Measurements from ENCODE around the gene KRT7. TPM values are rescaled to one million over a fixed set of nuclear protein-coding genes. Genes with fewer than 3 reads are reported as not detected.
"Not testable (repeated sequence)": the region's sequence is repeated elsewhere in the genome, so short reads cannot be mapped to it uniquely, and the experiment has no call there.

Gene KRT7
- total and polyA plus RNA-seq, 2 donors (not counting 1 experiment from before 2014, with no cell fraction given) = not detected

- H2AFZ ChIP-seq (ENCODE audit: insufficient read depth, low read depth, low read length, poor library complexity, severe bottlenecking); H3K4me3 Mint-ChIP-seq; H3K9me3 Mint-ChIP-seq (ENCODE audit: insufficient read depth); H3K36me3 ChIP-seq (replicated peaks in 1 of 2; ENCODE audit: control extremely low read depth in 1 of 2, control insufficient read depth in 1 of 2, extremely low read depth in 1 of 2, insufficient read depth in 2 of 2, low read length in 1 of 2); H3K4me2 ChIP-seq (replicated peaks; ENCODE audit: low read depth, low read length, poor library complexity, severe bottlenecking); H3K9ac ChIP-seq (ENCODE audit: low read length); H3K27ac ChIP-seq (ENCODE audit: low read length in 2 of 2); ATAC-seq (ENCODE audit: low read depth); H3K4me1 ChIP-seq (ENCODE audit: control insufficient read depth in 2 of 2, insufficient read depth in 2 of 2, low read length in 2 of 2); POLR2A ChIA-PET; H3K4me1 Mint-ChIP-seq; H3K9me3 ChIP-seq (ENCODE audit: control extremely low read depth in 1 of 3, control insufficient read depth in 2 of 3, insufficient read depth in 1 of 3, low read length in 2 of 3); H3K79me2 ChIP-seq (ENCODE audit: control insufficient read depth, insufficient read depth, low read length); H3K4me3 ChIP-seq (ENCODE audit: control extremely low read depth in 1 of 5, extremely low read depth in 1 of 5, insufficient read depth in 1 of 5, low read depth in 2 of 5, low read length in 4 of 5); H3K27ac Mint-ChIP-seq; H3K27me3 ChIP-seq (replicated peaks in 1 of 4; ENCODE audit: control extremely low read depth in 1 of 4, control insufficient read depth in 3 of 4, insufficient read depth in 4 of 4, low read length in 3 of 4); H4K20me1 ChIP-seq (ENCODE audit: control insufficient read depth, insufficient read depth, low read length, poor library complexity, severe bottlenecking); intact Hi-C loops (cut with micrococcal nuclease); DNase-seq: not testable (repeated sequence)
- CTCF ChIA-PET = interaction anchor here (1.7 kb wide), 1 partner anchor 8 kb away, joined by 3 read pairs; no protein-coding TSS in a partner anchor
- H3K27me3 Mint-ChIP-seq = peaks cover 14% of the 10 kb centered on the region
- WGBS (ENCODE audit: insufficient coverage) = 89% methylated on average over 4 of the region's 21 CpGs
These were observed 54.1 kb downstream of the KRT7 start for GRCh38 chr12:52286857-52287785.

- H3K79me2 ChIP-seq (ENCODE audit: control insufficient read depth, insufficient read depth, low read length); H3K9me3 Mint-ChIP-seq (ENCODE audit: insufficient read depth); H2AFZ ChIP-seq (ENCODE audit: insufficient read depth, low read depth, low read length, poor library complexity, severe bottlenecking); POLR2A ChIA-PET; H3K4me3 ChIP-seq (ENCODE audit: control extremely low read depth in 1 of 5, extremely low read depth in 1 of 5, insufficient read depth in 1 of 5, low read depth in 2 of 5, low read length in 4 of 5); intact Hi-C loops (cut with micrococcal nuclease); H3K9ac ChIP-seq (ENCODE audit: low read length); H3K27ac ChIP-seq (ENCODE audit: low read length in 2 of 2); H3K9me3 ChIP-seq (ENCODE audit: control extremely low read depth in 1 of 3, control insufficient read depth in 2 of 3, insufficient read depth in 1 of 3, low read length in 2 of 3); H3K4me3 Mint-ChIP-seq; H3K36me3 ChIP-seq (replicated peaks in 1 of 2; ENCODE audit: control extremely low read depth in 1 of 2, control insufficient read depth in 1 of 2, extremely low read depth in 1 of 2, insufficient read depth in 2 of 2, low read length in 1 of 2); H3K27ac Mint-ChIP-seq; ATAC-seq (ENCODE audit: low read depth); H4K20me1 ChIP-seq (ENCODE audit: control insufficient read depth, insufficient read depth, low read length, poor library complexity, severe bottlenecking); H3K27me3 ChIP-seq (replicated peaks in 1 of 4; ENCODE audit: control extremely low read depth in 1 of 4, control insufficient read depth in 3 of 4, insufficient read depth in 4 of 4, low read length in 3 of 4); H3K4me2 ChIP-seq (replicated peaks; ENCODE audit: low read depth, low read length, poor library complexity, severe bottlenecking); H3K4me1 ChIP-seq (ENCODE audit: control insufficient read depth in 2 of 2, insufficient read depth in 2 of 2, low read length in 2 of 2); H3K4me1 Mint-ChIP-seq; DNase-seq: not testable (repeated sequence)
- CTCF ChIA-PET = interaction anchor here (1.7 kb wide), 1 partner anchor 9 kb away, joined by 3 read pairs; no protein-coding TSS in a partner anchor
- 81% methylated on average over 7 of the region's 17 CpGs for WGBS (ENCODE audit: insufficient coverage)
- peaks cover 16% of the 10 kb centered on the region for H3K27me3 Mint-ChIP-seq
These were observed 55.1 kb downstream of the KRT7 start for GRCh38 chr12:52287816-52288805.

- POLR2A ChIA-PET; ATAC-seq (ENCODE audit: low read depth); H3K27me3 ChIP-seq (replicated peaks in 1 of 4; ENCODE audit: control extremely low read depth in 1 of 4, control insufficient read depth in 3 of 4, insufficient read depth in 4 of 4, low read length in 3 of 4); H3K9ac ChIP-seq (ENCODE audit: low read length); H3K27ac ChIP-seq (ENCODE audit: low read length in 2 of 2); H3K9me3 ChIP-seq (ENCODE audit: control extremely low read depth in 1 of 3, control insufficient read depth in 2 of 3, insufficient read depth in 1 of 3, low read length in 2 of 3); H4K20me1 ChIP-seq (ENCODE audit: control insufficient read depth, insufficient read depth, low read length, poor library complexity, severe bottlenecking); H3K79me2 ChIP-seq (ENCODE audit: control insufficient read depth, insufficient read depth, low read length); H3K36me3 ChIP-seq (replicated peaks in 1 of 2; ENCODE audit: control extremely low read depth in 1 of 2, control insufficient read depth in 1 of 2, extremely low read depth in 1 of 2, insufficient read depth in 2 of 2, low read length in 1 of 2); intact Hi-C loops (cut with micrococcal nuclease); CTCF ChIA-PET; DNase-seq; H3K4me1 Mint-ChIP-seq; H3K4me3 Mint-ChIP-seq; H3K9me3 Mint-ChIP-seq (ENCODE audit: insufficient read depth); H3K4me3 ChIP-seq (ENCODE audit: control extremely low read depth in 1 of 5, extremely low read depth in 1 of 5, insufficient read depth in 1 of 5, low read depth in 2 of 5, low read length in 4 of 5); H3K4me2 ChIP-seq (replicated peaks; ENCODE audit: low read depth, low read length, poor library complexity, severe bottlenecking); H3K4me1 ChIP-seq (ENCODE audit: control insufficient read depth in 2 of 2, insufficient read depth in 2 of 2, low read length in 2 of 2); H2AFZ ChIP-seq (ENCODE audit: insufficient read depth, low read depth, low read length, poor library complexity, severe bottlenecking); H3K27ac Mint-ChIP-seq: not testable (repeated sequence)
- peaks cover 25% of the 10 kb centered on the region for H3K27me3 Mint-ChIP-seq
- whole genome bisulfite sequencing (ENCODE audit: insufficient coverage) = no CpG with 5 or more reads among the region's 5 CpGs
These were observed 57.6 kb downstream of the KRT7 start for GRCh38 chr12:52290483-52291134.
